ENCODE measurements around the gene KSR2.
"Not testable (repeated sequence)": the region's sequence is repeated elsewhere in the genome, so short reads cannot be mapped to it uniquely, and the experiment has no call there.

The KSR2 gene

GRCh38 chr12:117919479-117919878 lies 49.3 kb downstream of the KSR2 start:
- H3K4me3 Mint-ChIP-seq, result no peak overlapping the region
- no peaks in the 10 kb centered on the region for H3K9me3 Mint-ChIP-seq
- no peak overlapping the region for H3K27ac Mint-ChIP-seq
- ATAC-seq, result no peak
- H3K36me3 Mint-ChIP-seq, result no peaks in the 10 kb centered on the region
- no peaks in the 10 kb centered on the region for H3K27me3 Mint-ChIP-seq
- no peaks in the 10 kb centered on the region for H3K4me1 Mint-ChIP-seq

GRCh38 chr12:117914686-117915085 lies 54.1 kb downstream of the KSR2 start:
- Mint-ChIP-seq H3K36me3 (no peaks in the 10 kb centered on the region), H3K4me1 (no peaks in the 10 kb centered on the region), H3K27ac (no peak overlapping the region), H3K9me3 (peaks cover 8% of the 10 kb centered on the region), H3K27me3 (no peaks in the 10 kb centered on the region), H3K4me3 (no peak overlapping the region)
- no peak for ATAC-seq

- ATAC-seq, result no peak
- Mint-ChIP-seq H3K27ac (no peak overlapping the region), H3K27me3 (no peaks in the 10 kb centered on the region), H3K36me3 (no peaks in the 10 kb centered on the region), H3K4me1 (no peaks in the 10 kb centered on the region), H3K4me3 (no peak overlapping the region), H3K9me3 (peaks cover 8% of the 10 kb centered on the region)
These were observed 56.0 kb downstream of the KSR2 start for GRCh38 chr12:117912756-117913155.

GRCh38 chr12:117908411-117908810 lies 60.4 kb downstream of the KSR2 start:
- Mint-ChIP-seq H3K27ac (no peak overlapping the region), H3K4me3 (no peak overlapping the region), H3K9me3 (peaks cover 6% of the 10 kb centered on the region), H3K36me3 (no peaks in the 10 kb centered on the region), H3K27me3 (no peaks in the 10 kb centered on the region), H3K4me1 (no peaks in the 10 kb centered on the region)
- ATAC-seq, result no peak

GRCh38 chr12:117907108-117907689 lies 61.6 kb downstream of the KSR2 start:
- Mint-ChIP-seq H3K9me3 (peaks cover 6% of the 10 kb centered on the region), H3K27me3 (no peaks in the 10 kb centered on the region), H3K27ac (no peak overlapping the region), H3K4me1 (no peaks in the 10 kb centered on the region), H3K36me3 (no peaks in the 10 kb centered on the region), H3K4me3 (no peak overlapping the region)
- ATAC-seq, result no peak

GRCh38 chr12:117904051-117904450 lies 64.7 kb downstream of the KSR2 start:
- Mint-ChIP-seq H3K27me3 (no peaks in the 10 kb centered on the region), H3K27ac (no peak overlapping the region), H3K9me3 (no peaks in the 10 kb centered on the region), H3K36me3 (no peaks in the 10 kb centered on the region), H3K4me1 (no peaks in the 10 kb centered on the region), H3K4me3 (no peak overlapping the region)
- ATAC-seq, result no peak

- no peaks in the 10 kb centered on the region for H3K9me3 Mint-ChIP-seq
- H3K4me3 Mint-ChIP-seq, result no peak overlapping the region
- no peak for ATAC-seq
- no peaks in the 10 kb centered on the region for H3K27me3 Mint-ChIP-seq
- no peaks in the 10 kb centered on the region for H3K4me1 Mint-ChIP-seq
- no peak overlapping the region for H3K27ac Mint-ChIP-seq
- no peaks in the 10 kb centered on the region for H3K36me3 Mint-ChIP-seq
These were observed 65.5 kb downstream of the KSR2 start for GRCh38 chr12:117903110-117903840.

GRCh38 chr12:117901631-117902030 lies 67.2 kb downstream of the KSR2 start:
- Mint-ChIP-seq H3K4me3 (no peak overlapping the region), H3K9me3 (no peaks in the 10 kb centered on the region), H3K36me3 (no peaks in the 10 kb centered on the region), H3K4me1 (no peaks in the 10 kb centered on the region), H3K27ac (no peak overlapping the region), H3K27me3 (peaks cover 5% of the 10 kb centered on the region)
- ATAC-seq, result no peak

- no peaks in the 10 kb centered on the region for H3K36me3 Mint-ChIP-seq
- H3K4me3 Mint-ChIP-seq, result no peak overlapping the region
- H3K27me3 Mint-ChIP-seq, result peaks cover 15% of the 10 kb centered on the region
- peaks cover 3% of the 10 kb centered on the region for H3K9me3 Mint-ChIP-seq
- no peaks in the 10 kb centered on the region for H3K4me1 Mint-ChIP-seq
- no peak overlapping the region for H3K27ac Mint-ChIP-seq
- ATAC-seq, result no peak
These were observed 68.2 kb downstream of the KSR2 start for GRCh38 chr12:117900561-117900960.

- no peaks in the 10 kb centered on the region for H3K4me1 Mint-ChIP-seq
- no peak overlapping the region for H3K27ac Mint-ChIP-seq
- peaks cover 15% of the 10 kb centered on the region for H3K27me3 Mint-ChIP-seq
- H3K4me3 Mint-ChIP-seq, result no peak overlapping the region
- ATAC-seq, result no peak
- H3K36me3 Mint-ChIP-seq, result no peaks in the 10 kb centered on the region
- H3K9me3 Mint-ChIP-seq, result peaks cover 6% of the 10 kb centered on the region
These were observed 71.2 kb downstream of the KSR2 start for GRCh38 chr12:117897372-117898161.

GRCh38 chr12:117896009-117896408 lies 72.8 kb downstream of the KSR2 start:
- peaks cover 15% of the 10 kb centered on the region for H3K27me3 Mint-ChIP-seq
- no peak for ATAC-seq
- H3K9me3 Mint-ChIP-seq, result peaks cover 6% of the 10 kb centered on the region

GRCh38 chr12:117892441-117892840 lies 76.3 kb downstream of the KSR2 start:
- Mint-ChIP-seq H3K36me3 (no peaks in the 10 kb centered on the region), H3K27ac (no peak overlapping the region), H3K4me1 (peaks cover 6% of the 10 kb centered on the region), H3K27me3 (peaks cover 25% of the 10 kb centered on the region), H3K9me3 (peaks cover 6% of the 10 kb centered on the region), H3K4me3 (no peak overlapping the region)
- ATAC-seq, result no peak

More at GRCh38 chr12:117896009-117896408, 72.8 kb downstream of the KSR2 start:
- no peaks in the 10 kb centered on the region for H3K4me1 Mint-ChIP-seq
- no peak overlapping the region for H3K27ac Mint-ChIP-seq
- H3K4me3 Mint-ChIP-seq, result no peak overlapping the region
- no peaks in the 10 kb centered on the region for H3K36me3 Mint-ChIP-seq

- H3K27me3 Mint-ChIP-seq, result peaks cover 23% of the 10 kb centered on the region
- H3K36me3 Mint-ChIP-seq, ATAC-seq, H3K9me3 Mint-ChIP-seq, H3K4me3 Mint-ChIP-seq, H3K27ac Mint-ChIP-seq, H3K4me1 Mint-ChIP-seq: not testable (repeated sequence)
These were observed 77.5 kb downstream of the KSR2 start for GRCh38 chr12:117891265-117891664.

GRCh38 chr12:117890644-117891043 lies 78.1 kb downstream of the KSR2 start:
- Mint-ChIP-seq H3K27me3 (peaks cover 17% of the 10 kb centered on the region), H3K4me1 (peaks cover 6% of the 10 kb centered on the region), H3K27ac (no peak overlapping the region), H3K36me3 (no peaks in the 10 kb centered on the region), H3K9me3 (peaks cover 3% of the 10 kb centered on the region), H3K4me3 (no peak overlapping the region)
- no peak for ATAC-seq

GRCh38 chr12:117890137-117890536 lies 78.7 kb downstream of the KSR2 start:
- Mint-ChIP-seq H3K9me3 (peaks cover 3% of the 10 kb centered on the region), H3K27me3 (peaks cover 17% of the 10 kb centered on the region), H3K27ac (no peak overlapping the region), H3K4me1 (peaks cover 6% of the 10 kb centered on the region), H3K36me3 (no peaks in the 10 kb centered on the region), H3K4me3 (no peak overlapping the region)
- no peak for ATAC-seq

- no peak for ATAC-seq
- H3K36me3 Mint-ChIP-seq, result no peaks in the 10 kb centered on the region
- H3K27ac Mint-ChIP-seq, result no peak overlapping the region
- H3K4me3 Mint-ChIP-seq, result no peak overlapping the region
- no peaks in the 10 kb centered on the region for H3K9me3 Mint-ChIP-seq
- H3K4me1 Mint-ChIP-seq, result peaks cover 6% of the 10 kb centered on the region
- peaks cover 21% of the 10 kb centered on the region for H3K27me3 Mint-ChIP-seq
These were observed 79.7 kb downstream of the KSR2 start for GRCh38 chr12:117889098-117889497.

Data from stimulated activated memory B cell treated with anti-CD40 and anti-IgM and Interleukin-4, amounts not matched to agents 10 μg/mL and 1 μg/mL and 100 μg/mL, for 72 hours (primary cell).